ENCODE results near the gene ICOSLG.
"Not testable (repeated sequence)": the region's sequence is repeated elsewhere in the genome, so short reads cannot be mapped to it uniquely, and the experiment has no call there.

Gene ICOSLG

GRCh38 chr21:44196212-44197155 is 44.3 kb downstream of the ICOSLG start:
- not testable (repeated sequence) for H3K9ac ChIP-seq (ENCODE audit: low read depth in 1 of 2, low read length in 2 of 2); H3K27ac ChIP-seq (ENCODE audit: low read depth, low read length); H3K27me3 ChIP-seq (ENCODE audit: control insufficient read depth in 1 of 2, insufficient read depth in 2 of 2, low read length in 2 of 2); H3K9me3 ChIP-seq (ENCODE audit: control insufficient read depth in 1 of 2, low read length in 2 of 2); H3K36me3 ChIP-seq (ENCODE audit: control insufficient read depth in 1 of 2, insufficient read depth in 2 of 2, low read length in 2 of 2); H3K4me3 ChIP-seq (ENCODE audit: low read depth in 1 of 2, low read length in 2 of 2); H3K4me1 ChIP-seq (ENCODE audit: control insufficient read depth in 1 of 2, insufficient read depth in 2 of 2, low read length in 2 of 2)

- not testable (repeated sequence) for H3K27me3 ChIP-seq (ENCODE audit: control insufficient read depth in 1 of 2, insufficient read depth in 2 of 2, low read length in 2 of 2); H3K27ac ChIP-seq (ENCODE audit: low read depth, low read length); H3K4me1 ChIP-seq (ENCODE audit: control insufficient read depth in 1 of 2, insufficient read depth in 2 of 2, low read length in 2 of 2); H3K9ac ChIP-seq (ENCODE audit: low read depth in 1 of 2, low read length in 2 of 2); H3K36me3 ChIP-seq (ENCODE audit: control insufficient read depth in 1 of 2, insufficient read depth in 2 of 2, low read length in 2 of 2); H3K9me3 ChIP-seq (ENCODE audit: control insufficient read depth in 1 of 2, low read length in 2 of 2); H3K4me3 ChIP-seq (ENCODE audit: low read depth in 1 of 2, low read length in 2 of 2)
Measured at GRCh38 chr21:44194888-44195287, 45.9 kb downstream of the ICOSLG start.

- H3K4me1 ChIP-seq (ENCODE audit: control insufficient read depth in 1 of 2, insufficient read depth in 2 of 2, low read length in 2 of 2); H3K27ac ChIP-seq (ENCODE audit: low read depth, low read length); H3K9me3 ChIP-seq (ENCODE audit: control insufficient read depth in 1 of 2, low read length in 2 of 2); H3K4me3 ChIP-seq (ENCODE audit: low read depth in 1 of 2, low read length in 2 of 2); H3K9ac ChIP-seq (ENCODE audit: low read depth in 1 of 2, low read length in 2 of 2); H3K36me3 ChIP-seq (ENCODE audit: control insufficient read depth in 1 of 2, insufficient read depth in 2 of 2, low read length in 2 of 2); H3K27me3 ChIP-seq (ENCODE audit: control insufficient read depth in 1 of 2, insufficient read depth in 2 of 2, low read length in 2 of 2): not testable (repeated sequence)
Measured at GRCh38 chr21:44194451-44194850, 46.3 kb downstream of the ICOSLG start.

GRCh38 chr21:44193108-44193507 is 47.6 kb downstream of the ICOSLG start:
- H3K4me1 ChIP-seq (ENCODE audit: control insufficient read depth in 1 of 2, insufficient read depth in 2 of 2, low read length in 2 of 2); H3K9me3 ChIP-seq (ENCODE audit: control insufficient read depth in 1 of 2, low read length in 2 of 2); H3K9ac ChIP-seq (ENCODE audit: low read depth in 1 of 2, low read length in 2 of 2); H3K36me3 ChIP-seq (ENCODE audit: control insufficient read depth in 1 of 2, insufficient read depth in 2 of 2, low read length in 2 of 2); H3K27ac ChIP-seq (ENCODE audit: low read depth, low read length); H3K4me3 ChIP-seq (ENCODE audit: low read depth in 1 of 2, low read length in 2 of 2); H3K27me3 ChIP-seq (ENCODE audit: control insufficient read depth in 1 of 2, insufficient read depth in 2 of 2, low read length in 2 of 2): not testable (repeated sequence)

GRCh38 chr21:44190349-44191271 is 50.1 kb downstream of the ICOSLG start:
- not testable (repeated sequence) for H3K36me3 ChIP-seq (ENCODE audit: control insufficient read depth in 1 of 2, insufficient read depth in 2 of 2, low read length in 2 of 2); H3K27me3 ChIP-seq (ENCODE audit: control insufficient read depth in 1 of 2, insufficient read depth in 2 of 2, low read length in 2 of 2); H3K27ac ChIP-seq (ENCODE audit: low read depth, low read length); H3K4me3 ChIP-seq (ENCODE audit: low read depth in 1 of 2, low read length in 2 of 2); H3K4me1 ChIP-seq (ENCODE audit: control insufficient read depth in 1 of 2, insufficient read depth in 2 of 2, low read length in 2 of 2); H3K9ac ChIP-seq (ENCODE audit: low read depth in 1 of 2, low read length in 2 of 2); H3K9me3 ChIP-seq (ENCODE audit: control insufficient read depth in 1 of 2, low read length in 2 of 2)

GRCh38 chr21:44184862-44185261 is 55.9 kb downstream of the ICOSLG start:
- H3K27me3 ChIP-seq (ENCODE audit: control insufficient read depth in 1 of 2, insufficient read depth in 2 of 2, low read length in 2 of 2); H3K9me3 ChIP-seq (ENCODE audit: control insufficient read depth in 1 of 2, low read length in 2 of 2); H3K4me1 ChIP-seq (ENCODE audit: control insufficient read depth in 1 of 2, insufficient read depth in 2 of 2, low read length in 2 of 2); H3K36me3 ChIP-seq (ENCODE audit: control insufficient read depth in 1 of 2, insufficient read depth in 2 of 2, low read length in 2 of 2); H3K27ac ChIP-seq (ENCODE audit: low read depth, low read length); H3K4me3 ChIP-seq (ENCODE audit: low read depth in 1 of 2, low read length in 2 of 2); H3K9ac ChIP-seq (ENCODE audit: low read depth in 1 of 2, low read length in 2 of 2): not testable (repeated sequence)

GRCh38 chr21:44182202-44182601 is 58.5 kb downstream of the ICOSLG start:
- H3K27me3 ChIP-seq (ENCODE audit: control insufficient read depth in 1 of 2, insufficient read depth in 2 of 2, low read length in 2 of 2); H3K4me1 ChIP-seq (ENCODE audit: control insufficient read depth in 1 of 2, insufficient read depth in 2 of 2, low read length in 2 of 2); H3K9me3 ChIP-seq (ENCODE audit: control insufficient read depth in 1 of 2, low read length in 2 of 2); H3K27ac ChIP-seq (ENCODE audit: low read depth, low read length); H3K9ac ChIP-seq (ENCODE audit: low read depth in 1 of 2, low read length in 2 of 2); H3K4me3 ChIP-seq (ENCODE audit: low read depth in 1 of 2, low read length in 2 of 2); H3K36me3 ChIP-seq (ENCODE audit: control insufficient read depth in 1 of 2, insufficient read depth in 2 of 2, low read length in 2 of 2): not testable (repeated sequence)

GRCh38 chr21:44181506-44181905 is 59.2 kb downstream of the ICOSLG start:
- not testable (repeated sequence) for H3K9ac ChIP-seq (ENCODE audit: low read depth in 1 of 2, low read length in 2 of 2); H3K27me3 ChIP-seq (ENCODE audit: control insufficient read depth in 1 of 2, insufficient read depth in 2 of 2, low read length in 2 of 2); H3K4me3 ChIP-seq (ENCODE audit: low read depth in 1 of 2, low read length in 2 of 2); H3K27ac ChIP-seq (ENCODE audit: low read depth, low read length); H3K36me3 ChIP-seq (ENCODE audit: control insufficient read depth in 1 of 2, insufficient read depth in 2 of 2, low read length in 2 of 2); H3K9me3 ChIP-seq (ENCODE audit: control insufficient read depth in 1 of 2, low read length in 2 of 2); H3K4me1 ChIP-seq (ENCODE audit: control insufficient read depth in 1 of 2, insufficient read depth in 2 of 2, low read length in 2 of 2)

- H3K9ac ChIP-seq (ENCODE audit: low read depth in 1 of 2, low read length in 2 of 2); H3K4me1 ChIP-seq (ENCODE audit: control insufficient read depth in 1 of 2, insufficient read depth in 2 of 2, low read length in 2 of 2); H3K36me3 ChIP-seq (ENCODE audit: control insufficient read depth in 1 of 2, insufficient read depth in 2 of 2, low read length in 2 of 2); H3K4me3 ChIP-seq (ENCODE audit: low read depth in 1 of 2, low read length in 2 of 2); H3K27me3 ChIP-seq (ENCODE audit: control insufficient read depth in 1 of 2, insufficient read depth in 2 of 2, low read length in 2 of 2); H3K27ac ChIP-seq (ENCODE audit: low read depth, low read length); H3K9me3 ChIP-seq (ENCODE audit: control insufficient read depth in 1 of 2, low read length in 2 of 2): not testable (repeated sequence)
Measured at GRCh38 chr21:44176127-44176526, 64.6 kb downstream of the ICOSLG start.

GRCh38 chr21:44175189-44175588 is 65.6 kb downstream of the ICOSLG start:
- not testable (repeated sequence) for H3K4me3 ChIP-seq (ENCODE audit: low read depth in 1 of 2, low read length in 2 of 2); H3K27me3 ChIP-seq (ENCODE audit: control insufficient read depth in 1 of 2, insufficient read depth in 2 of 2, low read length in 2 of 2); H3K9ac ChIP-seq (ENCODE audit: low read depth in 1 of 2, low read length in 2 of 2); H3K27ac ChIP-seq (ENCODE audit: low read depth, low read length); H3K4me1 ChIP-seq (ENCODE audit: control insufficient read depth in 1 of 2, insufficient read depth in 2 of 2, low read length in 2 of 2); H3K36me3 ChIP-seq (ENCODE audit: control insufficient read depth in 1 of 2, insufficient read depth in 2 of 2, low read length in 2 of 2); H3K9me3 ChIP-seq (ENCODE audit: control insufficient read depth in 1 of 2, low read length in 2 of 2)
